ENCODE results near the gene NSFL1C. TPM values are rescaled to one million over a fixed set of nuclear protein-coding genes. Genes with fewer than 3 reads are reported as not detected.

The NSFL1C gene
- total and polyA plus RNA-seq, 2 of the 4 experiments (the other 2 are of a cell fraction) = 33.0 to 40.3 TPM

DNA sequence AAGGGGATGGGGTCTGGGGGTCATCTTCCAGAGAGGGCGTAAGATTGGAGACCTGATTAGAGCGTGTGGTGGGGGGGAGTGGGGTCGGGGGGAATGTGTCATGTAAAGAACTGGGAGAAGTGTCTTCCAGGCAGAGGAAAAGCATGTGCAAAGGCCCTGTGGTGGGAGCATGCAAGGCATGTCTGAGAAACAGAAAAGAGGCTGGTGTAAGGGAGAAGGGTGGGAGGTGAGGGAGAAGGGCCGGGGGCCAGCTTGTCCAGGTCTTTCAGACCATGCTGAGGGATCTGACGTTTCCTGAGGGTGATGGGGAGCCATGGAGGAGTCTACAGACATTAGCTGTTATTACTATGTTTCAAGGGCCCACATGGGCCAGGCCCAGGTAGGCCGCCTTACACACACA is 43.4 kb downstream of the NSFL1C start:
- no peak overlapping the region for H3K56ac ChIP-seq (ENCODE audit: extremely low read depth, insufficient read depth, low read length)
- no peak overlapping the region for H2BK5ac ChIP-seq (ENCODE audit: low read depth, low read length, poor library complexity, severe bottlenecking)
- no peaks in the 10 kb centered on the region for H3K36me3 ChIP-seq (ENCODE audit: control insufficient read depth, insufficient read depth, low read length)
- in situ Hi-C loops (cut with MboI; ENCODE audit: low sequenced_read_pairs) = no loop called here
- H2BK120ac ChIP-seq (ENCODE audit: low read depth, low read length) = no peak overlapping the region
- H4K20me1 ChIP-seq (ENCODE audit: insufficient read depth, low read length) = no peaks in the 10 kb centered on the region
- no peak overlapping the region for H2AK9ac ChIP-seq (replicated peaks; ENCODE audit: low read depth, low read length, poor library complexity)
- no peak for ATAC-seq (ENCODE audit: low read depth)
- intact Hi-C loops (cut with micrococcal nuclease) = no loop called here
- no peak overlapping the region for H2AK5ac ChIP-seq (ENCODE audit: low read depth, low read length)
- H3K4me3 ChIP-seq (ENCODE audit: insufficient read depth, low read depth, low read length) = no peak overlapping the region
- no peak for DNase-seq
- H3K14ac ChIP-seq (replicated peaks; ENCODE audit: low read depth, low read length) = no peak overlapping the region
- no peak overlapping the region for H3K4ac ChIP-seq (ENCODE audit: low read depth, low read length)
- H3K4me2 ChIP-seq (ENCODE audit: low read depth, low read length) = no peak overlapping the region
- no peak overlapping the region for H4K91ac ChIP-seq (ENCODE audit: insufficient read depth, low read depth, low read length)
- peak overlapping the region; percentile 80 for H2AFZ ChIP-seq (replicated peaks; ENCODE audit: low read length, poor library complexity)
- dilution Hi-C loops (cut with HindIII; ENCODE audit: low sequenced_read_pairs, unreplicated experiment) = no loop called here
- TF ChIP-seq, protein P1, sequence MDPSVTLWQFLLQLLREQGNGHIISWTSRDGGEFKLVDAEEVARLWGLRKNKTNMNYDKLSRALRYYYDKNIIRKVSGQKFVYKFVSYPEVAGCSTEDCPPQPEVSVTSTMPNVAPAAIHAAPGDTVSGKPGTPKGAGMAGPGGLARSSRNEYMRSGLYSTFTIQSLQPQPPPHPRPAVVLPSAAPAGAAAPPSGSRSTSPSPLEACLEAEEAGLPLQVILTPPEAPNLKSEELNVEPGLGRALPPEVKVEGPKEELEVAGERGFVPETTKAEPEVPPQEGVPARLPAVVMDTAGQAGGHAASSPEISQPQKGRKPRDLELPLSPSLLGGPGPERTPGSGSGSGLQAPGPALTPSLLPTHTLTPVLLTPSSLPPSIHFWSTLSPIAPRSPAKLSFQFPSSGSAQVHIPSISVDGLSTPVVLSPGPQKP (IDR thresholded peaks at IDR 0.05; ENCODE audit: borderline replicate concordance, low read depth, low read length) = no peak
- TF ChIP-seq, protein P2, sequence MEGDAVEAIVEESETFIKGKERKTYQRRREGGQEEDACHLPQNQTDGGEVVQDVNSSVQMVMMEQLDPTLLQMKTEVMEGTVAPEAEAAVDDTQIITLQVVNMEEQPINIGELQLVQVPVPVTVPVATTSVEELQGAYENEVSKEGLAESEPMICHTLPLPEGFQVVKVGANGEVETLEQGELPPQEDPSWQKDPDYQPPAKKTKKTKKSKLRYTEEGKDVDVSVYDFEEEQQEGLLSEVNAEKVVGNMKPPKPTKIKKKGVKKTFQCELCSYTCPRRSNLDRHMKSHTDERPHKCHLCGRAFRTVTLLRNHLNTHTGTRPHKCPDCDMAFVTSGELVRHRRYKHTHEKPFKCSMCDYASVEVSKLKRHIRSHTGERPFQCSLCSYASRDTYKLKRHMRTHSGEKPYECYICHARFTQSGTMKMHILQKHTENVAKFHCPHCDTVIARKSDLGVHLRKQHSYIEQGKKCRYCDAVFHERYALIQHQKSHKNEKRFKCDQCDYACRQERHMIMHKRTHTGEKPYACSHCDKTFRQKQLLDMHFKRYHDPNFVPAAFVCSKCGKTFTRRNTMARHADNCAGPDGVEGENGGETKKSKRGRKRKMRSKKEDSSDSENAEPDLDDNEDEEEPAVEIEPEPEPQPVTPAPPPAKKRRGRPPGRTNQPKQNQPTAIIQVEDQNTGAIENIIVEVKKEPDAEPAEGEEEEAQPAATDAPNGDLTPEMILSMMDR (conservative IDR thresholded peaks at IDR 0.05; ENCODE audit: low read depth, low read length) = no peak
- TF ChIP-seq RFX5 (IDR thresholded peaks at IDR 0.05; ENCODE audit: low read depth, low read length) = no peak
- TF ChIP-seq MXI1 (IDR thresholded peaks at IDR 0.05; ENCODE audit: borderline replicate concordance, low read depth, low read length) = no peak
- no peak for TF ChIP-seq SMC3 (IDR thresholded peaks at IDR 0.05; ENCODE audit: low read depth, low read length)
- no peak for TF ChIP-seq RCOR1 (IDR thresholded peaks at IDR 0.05; ENCODE audit: insufficient replicate concordance, low read length)
- TF ChIP-seq CHD1 (IDR thresholded peaks at IDR 0.05; ENCODE audit: low read depth, low read length) = no peak
- TF ChIP-seq POLR2A (IDR thresholded peaks at IDR 0.05; ENCODE audit: low read depth, low read length) = no peak
- no peak for TF ChIP-seq MAZ (IDR thresholded peaks at IDR 0.05; ENCODE audit: borderline replicate concordance, low read depth, low read length)
- TF ChIP-seq, protein P3, sequence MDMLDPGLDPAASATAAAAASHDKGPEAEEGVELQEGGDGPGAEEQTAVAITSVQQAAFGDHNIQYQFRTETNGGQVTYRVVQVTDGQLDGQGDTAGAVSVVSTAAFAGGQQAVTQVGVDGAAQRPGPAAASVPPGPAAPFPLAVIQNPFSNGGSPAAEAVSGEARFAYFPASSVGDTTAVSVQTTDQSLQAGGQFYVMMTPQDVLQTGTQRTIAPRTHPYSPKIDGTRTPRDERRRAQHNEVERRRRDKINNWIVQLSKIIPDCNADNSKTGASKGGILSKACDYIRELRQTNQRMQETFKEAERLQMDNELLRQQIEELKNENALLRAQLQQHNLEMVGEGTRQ (IDR thresholded peaks at IDR 0.05; ENCODE audit: low read depth, low read length) = no peak
- TF ChIP-seq CEBPB (IDR thresholded peaks at IDR 0.05; ENCODE audit: low read depth, low read length) = no peak
- no peak for TF ChIP-seq NFE2L2 (IDR thresholded peaks at IDR 0.05; ENCODE audit: low read depth, low read length)
- TF ChIP-seq RAD21 (IDR thresholded peaks at IDR 0.05; ENCODE audit: low read length) = no peak
- no peak for TF ChIP-seq BHLHE40 (IDR thresholded peaks at IDR 0.05; ENCODE audit: low read depth, low read length)
- no peak for TF ChIP-seq FOS (IDR thresholded peaks at IDR 0.05; ENCODE audit: low read depth, low read length)
- no peak for TF ChIP-seq MAFK (IDR thresholded peaks at IDR 0.05; ENCODE audit: low read depth, low read length)
- H3K79me1 ChIP-seq (ENCODE audit: low read depth in 1 of 2, low read length in 2 of 2) = 0 out of 4 replicates have a peak, but pooled peaks cover 0 to 2% of the 10 kb centered on the region in 2 experiments
- CTCF ChIA-PET = no interaction called here
- H3K4me1 ChIP-seq (ENCODE audit: control insufficient read depth, insufficient read depth, low read length) = peaks cover 7% of the 10 kb centered on the region
- POLR2A ChIA-PET (ENCODE audit: unreplicated experiment) = no interaction called here
- no peak overlapping the region for H3K23ac ChIP-seq (ENCODE audit: low read depth, low read length)
- H3K18ac ChIP-seq (ENCODE audit: low read depth, low read length) = no peak overlapping the region
- BruUV-seq (replicated peaks) = no TSS peak
- no peaks in the 10 kb centered on the region for H3K9me3 ChIP-seq (ENCODE audit: control insufficient read depth, insufficient read depth, low read length)
- H4K5ac ChIP-seq (ENCODE audit: low read depth, low read length) = no peak overlapping the region
- 63% methylated on average over 4 of the region's 6 CpGs; no CpG with 5 or more reads in 1 of the 2 experiments for WGBS, 2 experiments (ENCODE audit: extremely low coverage in 2 of 2, insufficient read length in 1 of 2)
- no peaks in the 10 kb centered on the region for H3K27me3 ChIP-seq (ENCODE audit: control insufficient read depth, insufficient read depth, low read length)
- H3K9ac ChIP-seq (ENCODE audit: low read depth, low read length) = no peak overlapping the region
- H4K8ac ChIP-seq (ENCODE audit: low read depth in 2 of 2, low read length in 2 of 2) = peak overlapping the region in 1 of 2 experiments; percentile 13; a peak in 1 of 4 replicates
- peaks cover 7% of the 10 kb centered on the region; the same call in 1 of the 2 replicates for H3K9me1 ChIP-seq (ENCODE audit: insufficient read depth, low read length)
- no peak overlapping the region for H2BK20ac ChIP-seq (ENCODE audit: low read depth, low read length)
- no peak overlapping the region for H3K27ac ChIP-seq (ENCODE audit: insufficient read depth, low read length)
- H2BK15ac ChIP-seq (ENCODE audit: low read depth, low read length) = no peak overlapping the region
